CD4-positive, alpha-beta T cell (primary cell): ENCODE measurements around the gene PRICKLE1. TPM values are rescaled to one million over a fixed set of nuclear protein-coding genes. Genes with fewer than 3 reads are reported as not detected.

Experiments used
- ATAC-seq: fragments of 200-7000 bp; cut with Tn5 transposase; one replicate; pipeline ENCODE4 v1.10.0; 2022; ENCODE audit warnings: mild to moderate bottlenecking; ENCODE audit not compliant: poor library complexity
- CTCF ChIA-PET: fragments of 350-600 bp; sonication (Branson Sonifier 250); formaldehyde crosslinking; loops from one replicate; lab custom pipeline; 2021; ENCODE audit warnings: antibody characterized with exemption, inconsistent platforms; lab: Charles Lee
- POLR2A ChIA-PET: fragments of 350-600 bp; sonication (Branson Sonifier 250); formaldehyde crosslinking; loops from one replicate; lab custom pipeline; 2021; ENCODE audit warnings: antibody characterized with exemption, inconsistent platforms; lab: Charles Lee
- DNase-seq, 14 experiments: peaks; one replicate each; pipeline ENCODE4 v3.0.0-alpha.2; 2013 to 2020; ENCODE audit warnings: mixed read lengths in 2 of 14
- H3K27ac ChIP-seq, 2 donors: one replicate each; pipeline versions ENCODE4 v1.5.1 to v1.7.0; 2013; ENCODE audit warnings: low read length in 2 of 2, low read depth in 1 of 2, mild to moderate bottlenecking in 1 of 2
- H3K27me3 ChIP-seq, 2 experiments: 1 replicate in 1 of 2; 2 replicates in 1 of 2; pipeline versions ENCODE4 v1.6.1 to v1.7.0; 2013; ENCODE audit warnings: low read length in 2 of 2, control low read depth in 1 of 2, mild to moderate bottlenecking in 1 of 2, moderate library complexity in 1 of 2; ENCODE audit not compliant: insufficient read depth in 2 of 2, control insufficient read depth in 1 of 2
- H3K36me3 ChIP-seq: one replicate; pipeline ENCODE4 v1.6.1; 2013; ENCODE audit warnings: low read length, control low read depth; ENCODE audit not compliant: insufficient read depth
- H3K4me1 ChIP-seq: one replicate; pipeline ENCODE4 v1.6.1; 2013; ENCODE audit warnings: low read length, control low read depth; ENCODE audit not compliant: insufficient read depth
- H3K4me3 ChIP-seq: one replicate; pipeline ENCODE4 v1.5.1; 2013; ENCODE audit warnings: mild to moderate bottlenecking, low read length, moderate library complexity
- H3K9me3 ChIP-seq, 2 experiments: 1 replicate in 1 of 2; 2 replicates in 1 of 2; pipeline versions ENCODE4 v1.6.1 to v1.7.0; 2013; ENCODE audit warnings: low read length in 2 of 2, mild to moderate bottlenecking in 2 of 2, control low read depth in 1 of 2, moderate library complexity in 1 of 2; ENCODE audit not compliant: control insufficient read depth in 1 of 2, insufficient read depth in 1 of 2
- H3K27ac Mint-ChIP-seq: one replicate; pipeline ENCODE4 v1.8.0; 2020; ENCODE audit warnings: mixed read lengths
- H3K27me3 Mint-ChIP-seq: one replicate; pipeline ENCODE4 v1.8.0; 2021; ENCODE audit warnings: mixed read lengths
- H3K36me3 Mint-ChIP-seq: one replicate; pipeline ENCODE4 v1.8.0; 2021; ENCODE audit warnings: low read depth, mixed read lengths
- H3K4me1 Mint-ChIP-seq: one replicate; pipeline ENCODE4 v1.8.0; 2021; ENCODE audit warnings: low read depth, mixed read lengths
- H3K4me3 Mint-ChIP-seq: one replicate; pipeline ENCODE4 v1.8.0; 2020; ENCODE audit warnings: mild to moderate bottlenecking, mixed read lengths
- H3K9me3 Mint-ChIP-seq: one replicate; pipeline ENCODE4 v1.8.0; 2020; ENCODE audit warnings: mixed read lengths
- CTCF ChIP-seq: fragments of 200-600 bp; IDR thresholded peaks from one replicate; pipeline ENCODE4 v1.8.0; 2022; ENCODE audit warnings: antibody characterized with exemption, mild to moderate bottlenecking
- intact Hi-C, 2 experiments: fragments of 100-400 bp; cut with DNase I in 1 of 2; cut with micrococcal nuclease in 1 of 2; formaldehyde crosslinking; loops; one replicate each; pipeline versions ENCODE4 v1.15.1 to v1.9.0; 2023 to 2025; cut with DNase I, micrococcal nuclease
- total RNA-seq, 174 experiments: library from RNA in 2 of 174; stranded (reverse) in 2 of 174; gene quantifications; one replicate each; pipeline ENCODE4 v1.2.3 and lab custom pipeline; 2021 to 2026

The PRICKLE1 gene
- total RNA-seq, 2 experiments from 2014 or later = not detected

GRCh38 chr12:42458575-42458974 lies 131.0 kb downstream of the PRICKLE1 start:
- Histone ChIP-seq H3K27ac (no peak overlapping the region), H3K27me3 (no peaks in the 10 kb centered on the region), H3K9me3 (no peaks in the 10 kb centered on the region), H3K4me3 (no peak overlapping the region), H3K36me3 (no peaks in the 10 kb centered on the region), H3K4me1 (no peaks in the 10 kb centered on the region)
- Mint-ChIP-seq H3K27ac (no peak overlapping the region), H3K27me3 (peaks cover 5% of the 10 kb centered on the region), H3K4me1 (no peaks in the 10 kb centered on the region), H3K36me3 (no peaks in the 10 kb centered on the region), H3K4me3 (no peak overlapping the region), H3K9me3 (no peaks in the 10 kb centered on the region)
- TF ChIP-seq CTCF = no peak
- CTCF ChIA-PET = no interaction called here
- POLR2A ChIA-PET = no interaction called here
- intact Hi-C loops = no loop called here
- ATAC-seq = no peak
- no peak for DNase-seq

GRCh38 chr12:42450248-42450647 lies 139.3 kb downstream of the PRICKLE1 start:
- Histone ChIP-seq H3K4me3 (no peak overlapping the region), H3K27me3 (no peaks in the 10 kb centered on the region), H3K4me1 (no peaks in the 10 kb centered on the region), H3K27ac (no peak overlapping the region), H3K36me3 (peaks cover 16% of the 10 kb centered on the region), H3K9me3 (no peaks in the 10 kb centered on the region)
- H3K27ac Mint-ChIP-seq = peak overlapping the region; percentile 62
- no peak for TF ChIP-seq CTCF
- ChIA-PET CTCF (no interaction called here), POLR2A (no interaction called here)
- H3K4me3 Mint-ChIP-seq = no peak overlapping the region
- intact Hi-C loops = no loop called here
- H3K4me1 Mint-ChIP-seq = no peaks in the 10 kb centered on the region
- peaks cover 44% of the 10 kb centered on the region for H3K36me3 Mint-ChIP-seq
- no peaks in the 10 kb centered on the region for H3K9me3 Mint-ChIP-seq
- DNase-seq (no peak), ATAC-seq (no peak)
- no peaks in the 10 kb centered on the region for H3K27me3 Mint-ChIP-seq

GRCh38 chr12:42448841-42449240 lies 140.7 kb downstream of the PRICKLE1 start:
- Histone ChIP-seq H3K9me3 (no peaks in the 10 kb centered on the region), H3K36me3 (peaks cover 25% of the 10 kb centered on the region), H3K4me3 (no peak overlapping the region), H3K4me1 (no peaks in the 10 kb centered on the region), H3K27me3 (no peaks in the 10 kb centered on the region), H3K27ac (no peak overlapping the region)
- no peak for ATAC-seq
- intact Hi-C loops = no loop called here
- H3K4me1 Mint-ChIP-seq = no peaks in the 10 kb centered on the region
- CTCF ChIA-PET = no interaction called here
- TF ChIP-seq CTCF = no peak
- POLR2A ChIA-PET = no interaction called here
- no peaks in the 10 kb centered on the region for H3K27me3 Mint-ChIP-seq
- H3K9me3 Mint-ChIP-seq = peaks cover 3% of the 10 kb centered on the region
- H3K27ac Mint-ChIP-seq = no peak overlapping the region
- H3K4me3 Mint-ChIP-seq = no peak overlapping the region
- DNase-seq = no peak
- H3K36me3 Mint-ChIP-seq = peaks cover 58% of the 10 kb centered on the region
